Putamen (tissue), 1 donor: ENCODE results near the gene TMEM176B.
A peak's percentile ranks its signal among the peaks of the same experiment; 100 is the strongest.
"Not testable (repeated sequence)": the region's sequence is repeated elsewhere in the genome, so short reads cannot be mapped to it uniquely, and the experiment has no call there.

ENCODE experiments used
- DNase-seq: peaks from one replicate; pipeline ENCODE4 v3.0.0-alpha.2; 2016; ENCODE audit warnings: low spot score

Gene TMEM176B

DNA sequence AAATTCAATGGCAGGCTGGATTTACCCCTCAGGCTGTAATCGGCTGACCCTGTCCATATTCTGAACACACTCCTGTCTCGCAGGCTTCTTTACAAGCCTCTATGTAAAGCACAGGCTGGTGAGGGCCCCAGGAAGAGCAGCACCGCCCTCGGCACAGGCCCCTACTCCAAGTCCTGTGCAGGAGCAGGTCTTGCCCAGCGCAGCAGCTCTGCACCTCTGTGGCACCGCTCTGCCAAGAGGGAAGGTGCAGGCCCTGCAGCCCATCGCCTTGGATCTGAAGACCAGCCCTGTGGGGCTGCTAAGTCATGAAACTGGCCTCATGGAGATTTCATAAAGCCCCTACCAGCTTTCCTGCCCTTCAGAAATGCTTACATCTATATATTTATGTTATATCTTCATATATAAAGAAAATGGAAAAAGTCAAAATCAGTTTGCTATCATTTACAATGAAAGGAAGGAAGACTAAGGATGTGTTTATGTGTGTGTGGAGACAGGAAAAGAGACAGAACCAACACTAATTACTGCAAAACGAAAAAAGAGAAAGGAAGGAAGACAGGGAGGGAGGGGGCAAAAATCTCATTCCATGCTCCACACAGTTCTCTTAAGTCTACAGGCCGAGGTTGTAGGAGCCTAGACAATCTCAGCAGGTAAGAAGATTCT, 9.6 kb downstream of the TMEM176B start:
- DNase-seq = no peak

DNA sequence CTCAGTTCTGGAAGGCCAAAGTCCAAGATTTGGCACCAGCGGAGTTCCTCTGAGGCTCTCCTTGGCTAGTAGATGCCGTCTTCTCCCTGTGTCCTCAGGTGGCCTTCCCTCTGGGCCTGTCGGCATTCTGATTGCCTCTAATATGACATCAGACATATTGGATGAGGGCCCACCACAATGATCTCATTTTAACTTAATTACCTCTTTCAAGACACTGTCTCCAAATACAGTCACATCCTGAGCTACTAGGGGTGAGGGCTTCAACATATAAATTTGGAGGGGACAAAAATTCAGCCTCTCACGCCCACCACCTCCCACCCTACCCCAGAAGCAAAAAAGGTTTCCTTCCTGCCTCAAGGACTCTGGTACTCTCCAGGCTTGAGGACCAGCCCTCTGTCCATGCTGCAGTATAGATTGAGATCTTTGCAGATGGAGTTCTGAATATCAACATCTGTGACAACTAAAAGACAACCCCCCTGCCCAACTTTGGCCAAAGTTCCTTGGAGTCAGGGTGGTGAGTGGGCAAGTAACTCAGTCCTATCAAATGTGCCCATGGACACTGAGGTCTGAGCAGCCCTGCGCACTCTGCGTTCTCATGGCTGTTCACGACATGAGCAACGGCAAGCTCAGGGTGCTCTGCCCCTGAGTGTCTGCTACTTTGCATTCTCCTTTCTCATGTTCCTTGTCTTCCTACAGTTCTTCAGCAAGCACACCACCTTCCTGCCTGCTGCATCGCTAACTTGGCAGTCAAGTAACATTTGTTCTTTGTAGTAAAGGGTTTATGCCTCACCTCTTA, 11.5 kb downstream of the TMEM176B start:
- DNase-seq = no peak

DNA sequence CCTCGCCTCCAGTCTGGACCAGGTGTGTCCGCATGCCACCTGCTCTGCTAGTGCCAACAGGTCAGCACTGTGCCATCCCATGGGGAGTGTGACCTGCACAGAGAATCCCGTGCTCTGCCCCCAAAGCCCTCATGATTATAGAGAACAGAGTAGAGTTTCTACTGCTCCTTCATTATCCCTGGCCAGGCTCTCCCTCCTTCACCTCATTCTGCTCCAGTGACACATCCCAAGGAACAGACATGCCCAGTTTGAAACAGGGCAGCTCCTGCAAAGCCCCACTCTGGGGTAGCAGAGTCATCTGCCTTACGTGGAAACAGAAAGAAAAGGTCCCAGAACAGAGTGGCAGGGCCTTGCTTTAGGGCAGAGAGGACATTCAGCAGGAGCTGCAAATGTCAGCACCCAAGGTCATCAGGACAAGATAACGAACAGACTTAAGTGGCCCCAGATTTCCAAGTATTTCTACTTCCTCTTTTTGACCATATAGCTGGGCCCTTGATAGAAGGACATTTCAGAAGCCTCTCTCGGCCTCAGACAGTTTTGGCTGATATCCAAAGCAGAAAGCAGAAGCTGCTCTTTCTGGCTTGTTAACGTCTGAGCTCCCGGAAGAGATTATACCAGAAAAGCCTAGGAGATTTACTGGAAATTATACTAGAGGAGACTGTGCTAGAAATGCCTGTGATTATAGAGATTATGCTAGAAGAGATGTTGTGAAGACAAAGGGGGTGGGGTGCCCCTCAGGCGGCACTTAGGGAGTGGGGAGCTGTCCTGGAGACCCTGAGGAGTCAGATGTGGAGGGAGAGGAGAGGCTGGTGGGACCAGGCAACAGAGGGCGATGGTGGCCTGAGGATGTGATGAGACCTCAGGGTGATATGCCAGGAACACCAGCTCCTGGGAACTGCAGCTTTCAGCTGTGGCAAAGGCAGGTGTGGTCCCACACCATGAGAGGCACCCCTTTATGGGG, 12.6 kb downstream of the TMEM176B start:
- peak; percentile 39 for DNase-seq

- DNase-seq = no peak
These were observed 15.2 kb downstream of the TMEM176B start for GRCh38 chr7:150784954-150785353.

DNA sequence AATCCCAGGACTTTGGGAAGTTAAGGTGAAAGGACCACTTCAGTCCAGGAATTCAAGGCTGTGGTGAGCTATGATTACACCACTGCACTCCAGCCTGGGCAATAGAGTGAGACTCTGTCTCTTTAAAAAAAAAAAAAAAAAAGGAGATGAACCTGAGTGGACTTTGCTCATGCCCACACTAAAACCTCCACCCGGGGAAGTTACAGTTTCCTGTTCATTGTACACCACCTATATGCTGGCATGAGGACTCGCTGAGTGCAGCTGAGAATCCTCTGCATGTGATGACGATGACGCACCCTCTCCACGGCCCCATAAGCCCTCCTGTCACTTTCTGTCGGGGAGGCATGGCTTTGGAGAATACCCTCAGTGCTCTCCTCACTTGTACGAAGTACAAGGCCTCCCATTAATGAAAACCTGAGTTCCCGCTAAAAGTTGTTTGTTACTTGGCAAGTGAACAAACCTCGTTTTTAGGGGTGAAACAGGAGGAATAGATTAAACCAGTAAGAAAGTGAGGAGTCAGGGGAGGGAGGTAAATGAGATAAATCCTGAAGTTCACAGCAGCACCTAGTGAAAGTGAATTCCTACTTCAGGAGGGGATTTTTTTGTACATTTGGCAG, 15.9 kb downstream of the TMEM176B start:
- no peak for DNase-seq

- DNase-seq = no peak
These were observed 18.2 kb downstream of the TMEM176B start for GRCh38 chr7:150781961-150782360.

DNA sequence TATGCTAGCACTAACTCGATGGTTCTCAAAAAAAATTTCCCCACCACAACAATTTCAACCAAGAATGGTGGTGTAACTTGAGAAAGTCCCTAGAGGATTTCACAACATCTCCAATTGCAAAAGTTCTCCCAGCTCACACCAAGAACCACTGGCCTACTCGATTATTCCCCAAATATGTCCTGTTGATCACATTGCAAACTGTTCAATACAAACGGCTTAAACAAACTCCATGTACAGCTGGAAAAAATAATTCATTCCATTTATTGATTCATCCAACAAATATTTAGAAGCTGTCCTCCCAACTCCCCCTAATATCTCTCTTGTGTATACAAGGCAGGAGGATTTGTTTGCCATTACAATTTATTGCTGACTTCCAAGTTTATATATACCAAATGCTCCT, 19.1 kb downstream of the TMEM176B start:
- no peak for DNase-seq

GRCh38 chr7:150780292-150780691, 19.9 kb downstream of the TMEM176B start:
- DNase-seq = no peak

DNA sequence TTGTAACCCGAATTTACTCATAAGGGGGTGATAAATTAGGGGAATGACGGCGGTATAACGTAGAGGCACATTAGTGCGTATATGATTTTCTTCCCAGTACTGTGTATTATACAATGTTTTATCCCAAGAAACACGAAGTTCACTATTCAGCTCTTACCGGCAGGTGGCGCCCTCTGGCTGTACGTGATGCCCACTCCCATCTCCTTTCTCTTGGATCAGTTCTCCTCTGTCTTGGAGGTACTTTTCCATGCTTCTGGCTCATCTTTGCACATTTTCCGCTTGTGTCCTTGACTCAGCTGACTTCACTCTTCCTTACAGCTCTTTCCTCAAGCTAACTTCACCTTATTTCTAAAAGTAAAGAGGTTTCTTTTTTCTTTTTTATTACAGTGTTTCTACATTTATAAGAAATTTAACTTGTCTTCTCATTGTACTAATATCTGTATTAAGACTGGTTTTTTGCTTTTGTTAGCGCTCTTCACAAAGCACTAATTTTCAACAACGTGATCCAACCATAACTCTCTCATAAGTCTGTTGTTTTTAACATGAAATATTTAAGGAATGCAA, 21.3 kb downstream of the TMEM176B start:
- peak; percentile 63 for DNase-seq

DNA sequence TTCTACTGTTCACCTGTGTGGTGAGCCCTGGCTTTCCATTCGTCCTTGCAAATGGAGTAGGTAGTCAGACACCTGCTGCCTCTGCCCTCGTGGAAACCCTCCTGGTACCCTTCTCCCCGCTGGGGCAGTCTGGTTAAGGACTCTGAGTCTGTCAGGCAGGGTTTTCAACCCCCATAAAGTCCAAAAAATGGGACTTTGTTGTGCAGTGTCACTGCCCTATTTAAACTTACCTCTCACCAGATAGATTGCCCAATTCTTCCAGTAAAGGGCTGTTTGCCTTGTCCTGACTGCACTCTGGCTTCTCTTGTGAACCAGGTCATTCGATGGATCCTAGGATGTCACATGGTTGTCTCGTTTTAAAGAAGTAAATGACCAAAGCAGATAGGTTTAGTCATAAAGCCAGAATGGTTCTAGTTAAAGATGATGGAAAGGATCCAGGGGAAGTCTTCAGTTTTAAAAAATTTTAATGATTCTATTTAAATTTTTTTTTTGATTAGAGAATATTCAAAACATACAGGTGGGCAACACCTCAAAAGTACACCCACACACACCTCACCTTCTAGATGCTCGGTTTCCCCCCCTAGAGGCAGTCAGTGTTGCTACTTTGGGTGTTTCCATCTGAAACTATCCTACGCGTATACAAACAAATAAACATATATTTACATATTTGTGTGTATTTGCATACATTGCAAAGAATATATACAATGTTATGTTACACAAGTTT, 22.0 kb downstream of the TMEM176B start:
- no peak for DNase-seq

- not testable (repeated sequence) for DNase-seq
These were observed 26.0 kb downstream of the TMEM176B start for GRCh38 chr7:150774131-150774530.

DNA sequence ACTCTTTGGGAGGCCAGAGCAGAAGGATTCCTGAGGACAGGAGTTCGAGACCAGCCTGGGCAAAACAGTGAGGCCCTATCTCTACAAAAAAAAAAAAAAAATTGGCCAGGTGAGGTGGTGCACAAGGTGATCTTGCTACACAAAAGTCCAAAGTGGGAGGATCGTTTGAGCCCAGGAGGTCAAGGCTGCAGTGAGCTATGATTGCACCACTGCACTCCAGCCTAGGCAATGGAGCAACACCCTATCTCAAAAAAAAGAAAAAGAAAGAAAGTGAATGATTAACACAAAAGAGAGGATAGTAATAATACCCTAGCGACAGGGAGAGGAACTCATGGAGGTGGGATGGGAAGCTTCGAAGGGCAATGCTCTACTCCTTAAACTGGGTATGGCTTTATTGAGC, 30.4 kb downstream of the TMEM176B start:
- DNase-seq = no peak

DNA sequence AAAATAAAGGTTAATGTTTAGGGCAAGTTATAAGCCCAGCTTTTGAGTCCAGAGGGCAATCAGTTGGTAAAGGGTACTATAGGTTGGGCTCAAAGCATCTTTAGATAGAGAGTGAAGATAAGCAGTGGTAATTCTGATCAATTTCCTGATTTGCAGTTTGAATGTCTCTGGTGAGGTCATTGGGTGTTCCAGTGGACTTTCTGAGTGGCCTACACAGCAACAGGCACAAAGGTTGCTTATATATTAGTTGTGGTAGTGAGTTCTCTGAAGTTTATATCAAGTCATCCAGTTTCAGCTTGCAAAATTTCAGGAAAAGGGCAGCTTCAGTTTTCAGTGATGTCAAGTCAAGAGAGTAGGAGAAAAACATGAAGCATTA, 33.8 kb downstream of the TMEM176B start:
- DNase-seq = no peak

DNA sequence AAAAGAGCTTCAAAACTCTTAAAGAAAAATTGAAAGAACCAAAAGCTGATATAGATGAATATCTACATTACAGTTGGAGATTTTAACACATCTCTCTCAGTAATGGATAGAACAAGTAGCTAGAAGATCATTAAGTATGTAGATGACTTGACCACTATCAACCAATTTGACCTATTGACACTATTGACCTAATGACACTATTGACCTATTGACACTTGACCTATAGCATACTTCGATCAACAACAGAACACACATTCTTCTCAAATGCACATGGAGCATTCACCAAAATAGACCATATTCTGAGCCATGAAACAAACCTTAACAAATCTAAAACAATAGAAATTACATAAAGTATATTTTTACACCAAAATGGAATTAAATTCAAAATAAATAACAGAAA, 40.7 kb downstream of the TMEM176B start:
- no peak for DNase-seq

DNA sequence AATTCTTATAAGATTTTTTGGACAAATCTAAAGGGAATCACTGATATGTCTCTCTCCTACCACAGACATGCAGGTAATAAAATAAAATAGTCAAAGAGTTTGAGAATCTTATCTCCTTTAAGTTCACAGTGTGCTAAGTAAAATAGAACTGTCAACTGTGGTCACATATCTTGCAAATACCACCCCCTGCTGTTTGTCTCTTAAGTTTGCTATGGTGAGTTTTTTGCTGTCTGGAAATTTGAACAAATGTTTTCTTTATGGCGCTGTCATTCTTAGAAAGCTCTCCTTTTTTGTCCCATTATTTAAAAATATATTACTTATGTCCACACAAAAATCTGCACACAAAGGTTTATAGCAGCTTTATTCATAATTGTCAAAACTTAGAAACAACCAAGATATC, 43.3 kb downstream of the TMEM176B start:
- DNase-seq = no peak

- no peak for DNase-seq
These were observed 44.0 kb downstream of the TMEM176B start for GRCh38 chr7:150756166-150756565.

- DNase-seq = no peak
These were observed 44.6 kb downstream of the TMEM176B start for GRCh38 chr7:150755473-150756099.

DNA sequence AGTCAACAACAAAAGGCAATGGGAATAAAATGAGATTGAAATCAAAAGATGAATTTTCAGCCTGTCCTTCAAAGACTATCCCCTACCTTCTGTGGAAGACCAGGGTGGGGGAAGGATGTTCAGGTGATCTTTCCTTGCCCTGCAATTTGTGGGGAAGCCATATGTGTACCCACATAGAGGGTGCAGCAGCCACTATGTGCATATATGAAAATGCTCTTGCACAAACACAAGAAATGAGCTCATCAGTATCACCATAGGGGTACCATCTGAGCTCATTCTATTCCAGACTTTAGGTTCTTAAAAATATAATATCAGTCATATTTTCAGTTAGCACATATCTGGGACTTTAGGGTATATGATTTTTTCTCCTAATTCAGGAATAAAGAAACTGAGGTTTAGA, 45.2 kb downstream of the TMEM176B start:
- DNase-seq = no peak

GRCh38 chr7:150753826-150754603, 46.1 kb downstream of the TMEM176B start:
- no peak for DNase-seq

DNA sequence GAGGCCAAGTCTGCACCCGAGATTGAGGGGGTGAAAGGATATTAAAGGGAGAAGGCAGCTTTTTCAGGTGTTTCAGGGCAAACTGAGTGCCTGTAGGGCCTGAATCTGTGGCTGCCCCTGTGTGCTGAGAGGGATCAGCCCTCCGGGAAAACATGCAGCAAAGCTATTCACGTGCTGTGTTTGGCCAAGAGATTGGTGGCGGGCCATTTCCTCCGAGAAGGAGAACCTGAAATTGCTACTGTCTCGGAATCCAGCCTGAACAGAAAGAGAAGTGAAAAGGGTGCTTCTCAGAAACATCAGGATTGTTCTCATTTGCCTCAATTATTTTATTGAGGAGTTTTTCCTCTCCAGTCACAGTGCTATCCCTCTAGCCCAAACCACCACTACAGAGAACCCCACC, 46.9 kb downstream of the TMEM176B start:
- DNase-seq = no peak
